ENCODE measurements around the gene RAMP2.

Gene RAMP2

GRCh38 chr17:42796066-42796758 lies 35.2 kb downstream of the RAMP2 start:
- DNase-seq = no peak

GRCh38 chr17:42797067-42798007 lies 36.3 kb downstream of the RAMP2 start:
- no peak for DNase-seq

- DNase-seq = no peak
Measured at GRCh38 chr17:42798011-42798382, 37.0 kb downstream of the RAMP2 start.

GRCh38 chr17:42798383-42799380 lies 37.7 kb downstream of the RAMP2 start, which contains the start of the genes CNTD1 and COA3:
Gene CNTD1, plus strand, starts transcription at chr17:42798861. Its CDS starts 207 bp downstream, at chr17:42799068.
Gene COA3, minus strand, starts transcription at chr17:42798704. Its CDS starts 23 bp downstream, at chr17:42798681.
- DNase-seq = peak; percentile 77 to 78

- DNase-seq = no peak
Measured at GRCh38 chr17:42803074-42803883, 42.3 kb downstream of the RAMP2 start.

- DNase-seq = no peak
Measured at GRCh38 chr17:42804918-42805367, 43.9 kb downstream of the RAMP2 start.

- DNase-seq = no peak
Measured at GRCh38 chr17:42806249-42806648, 45.2 kb downstream of the RAMP2 start.

- DNase-seq = no peak
Measured at GRCh38 chr17:42809250-42809649, 48.2 kb downstream of the RAMP2 start.
